Measurements from ENCODE around the gene LMAN1. TPM values are rescaled to one million over a fixed set of nuclear protein-coding genes. Genes with fewer than 3 reads are reported as not detected.
A peak's percentile ranks its signal among the peaks of the same experiment; 100 is the strongest.

The LMAN1 gene
- total and polyA plus RNA-seq, 2 experiments from 2014 or later: 111 to 134 TPM

DNA sequence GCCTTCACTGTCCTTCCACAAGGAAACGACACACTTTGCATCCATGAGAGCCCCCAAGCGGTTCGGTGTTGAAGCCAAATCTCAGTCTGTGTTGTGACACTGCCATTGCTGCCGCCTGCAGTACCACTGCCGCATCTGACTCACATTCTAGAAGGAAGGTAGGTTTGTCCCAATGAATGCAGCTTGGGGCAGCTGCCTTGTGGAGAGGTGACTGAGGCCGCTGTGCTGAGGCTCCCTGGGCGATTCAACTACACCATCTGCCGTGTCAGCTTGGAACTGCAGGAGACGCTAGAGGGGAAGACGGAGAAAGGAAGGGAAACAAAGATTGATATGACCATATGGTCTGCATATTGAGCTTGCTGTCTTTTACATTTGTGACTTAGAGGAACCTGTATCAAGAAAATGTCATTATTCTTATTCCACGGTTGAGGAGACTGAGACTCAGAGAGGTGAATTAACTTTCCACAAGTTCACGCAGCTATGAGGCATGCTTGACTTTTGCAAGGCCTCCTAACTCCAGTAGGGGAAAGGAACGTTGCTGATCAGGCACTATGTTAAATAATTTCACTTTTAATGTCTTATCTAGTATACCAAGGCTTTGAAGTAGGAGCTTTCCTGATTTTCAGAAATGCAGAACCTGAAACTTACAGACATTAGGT lies 43.5 kb upstream of the LMAN1 start:
- no peaks in the 10 kb centered on the region for H3K4me1 ChIP-seq (ENCODE audit: insufficient read depth)
- H3K27ac Mint-ChIP-seq: no peak overlapping the region
- no peaks in the 10 kb centered on the region for H3F3A ChIP-seq (replicated peaks; ENCODE audit: low read depth)
- H3K27me3 ChIP-seq (ENCODE audit: insufficient read depth): no peaks in the 10 kb centered on the region
- no peaks in the 10 kb centered on the region for H3K79me2 ChIP-seq (replicated peaks; ENCODE audit: insufficient read depth)
- no peaks in the 10 kb centered on the region for H3K36me3 ChIP-seq (ENCODE audit: insufficient read depth)
- peaks cover 3% of the 10 kb centered on the region; the same call in 1 of the 3 replicates for H3K9me3 Mint-ChIP-seq
- no peaks in the 10 kb centered on the region for H3K36me3 Mint-ChIP-seq (ENCODE audit: low read depth)
- no peaks in the 10 kb centered on the region for H3K9me2 ChIP-seq (ENCODE audit: insufficient read depth)
- H2AFZ ChIP-seq: no peak overlapping the region
- no peak overlapping the region for H3K27ac ChIP-seq (ENCODE audit: low read depth)
- no peaks in the 10 kb centered on the region for H3K27me3 Mint-ChIP-seq (ENCODE audit: insufficient read depth, low read depth, poor library complexity)
- no peaks in the 10 kb centered on the region for H4K20me1 ChIP-seq (replicated peaks; ENCODE audit: insufficient read depth)
- H3K4me1 Mint-ChIP-seq: no peaks in the 10 kb centered on the region; the same call in 2 of the 3 replicates
- H3K4me3 Mint-ChIP-seq: no peak overlapping the region
- DNase-seq (ENCODE audit: low spot score) (peak; percentile 97), ATAC-seq (peak; percentile 100)
- 0 out of 2 replicates have a peak, but pooled peaks have one; percentile 31 for TF ChIP-seq CREB1 (CRISPR knock-in tag; IDR thresholded peaks at IDR 0.05; ENCODE audit: low read depth)
- TF ChIP-seq, protein P1, sequence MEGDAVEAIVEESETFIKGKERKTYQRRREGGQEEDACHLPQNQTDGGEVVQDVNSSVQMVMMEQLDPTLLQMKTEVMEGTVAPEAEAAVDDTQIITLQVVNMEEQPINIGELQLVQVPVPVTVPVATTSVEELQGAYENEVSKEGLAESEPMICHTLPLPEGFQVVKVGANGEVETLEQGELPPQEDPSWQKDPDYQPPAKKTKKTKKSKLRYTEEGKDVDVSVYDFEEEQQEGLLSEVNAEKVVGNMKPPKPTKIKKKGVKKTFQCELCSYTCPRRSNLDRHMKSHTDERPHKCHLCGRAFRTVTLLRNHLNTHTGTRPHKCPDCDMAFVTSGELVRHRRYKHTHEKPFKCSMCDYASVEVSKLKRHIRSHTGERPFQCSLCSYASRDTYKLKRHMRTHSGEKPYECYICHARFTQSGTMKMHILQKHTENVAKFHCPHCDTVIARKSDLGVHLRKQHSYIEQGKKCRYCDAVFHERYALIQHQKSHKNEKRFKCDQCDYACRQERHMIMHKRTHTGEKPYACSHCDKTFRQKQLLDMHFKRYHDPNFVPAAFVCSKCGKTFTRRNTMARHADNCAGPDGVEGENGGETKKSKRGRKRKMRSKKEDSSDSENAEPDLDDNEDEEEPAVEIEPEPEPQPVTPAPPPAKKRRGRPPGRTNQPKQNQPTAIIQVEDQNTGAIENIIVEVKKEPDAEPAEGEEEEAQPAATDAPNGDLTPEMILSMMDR (conservative IDR thresholded peaks at IDR 0.05; ENCODE audit: low read depth in 2 of 2): peak; percentile 93 to 94
- TF ChIP-seq NANOG (IDR thresholded peaks at IDR 0.05; ENCODE audit: borderline replicate concordance): no peak
- no peak overlapping the region for H3K4me2 ChIP-seq
- no peak overlapping the region for H3K4me3 ChIP-seq

DNA sequence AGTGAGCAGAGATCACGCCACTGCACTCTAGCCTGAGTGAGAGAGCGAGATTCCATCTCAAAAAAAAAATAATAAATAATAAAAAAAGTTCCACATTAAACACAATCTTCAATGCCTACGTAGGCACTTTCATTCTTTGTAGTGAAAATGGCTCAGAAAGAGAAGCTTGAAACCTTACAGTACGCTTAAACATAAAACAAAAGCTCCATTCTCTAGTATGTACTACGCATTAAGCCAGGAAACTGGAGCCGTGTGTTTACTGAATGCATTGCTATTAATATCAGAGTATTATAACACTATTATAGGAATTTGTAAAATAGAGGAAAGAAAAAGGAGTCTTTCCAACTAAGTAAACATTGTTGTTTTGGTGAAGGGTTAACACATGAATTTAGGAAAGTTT lies 41.3 kb upstream of the LMAN1 start:
- Mint-ChIP-seq H3K27ac (no peak overlapping the region), H3K36me3 (ENCODE audit: low read depth) (no peaks in the 10 kb centered on the region), H3K27me3 (ENCODE audit: insufficient read depth, low read depth, poor library complexity) (peaks cover 2% of the 10 kb centered on the region), H3K9me3 (peaks cover 3% of the 10 kb centered on the region; the same call in 1 of the 3 replicates), H3K4me1 (peaks cover 4% of the 10 kb centered on the region; the same call in 2 of the 3 replicates), H3K4me3 (no peak overlapping the region)
- H3K4me3 ChIP-seq: no peak overlapping the region
- H2AFZ ChIP-seq: no peak overlapping the region
- H3K27ac ChIP-seq (ENCODE audit: low read depth): no peak overlapping the region
- no peaks in the 10 kb centered on the region for H3F3A ChIP-seq (replicated peaks; ENCODE audit: low read depth)
- no peaks in the 10 kb centered on the region for H3K9me2 ChIP-seq (ENCODE audit: insufficient read depth)
- H4K20me1 ChIP-seq (replicated peaks; ENCODE audit: insufficient read depth): no peaks in the 10 kb centered on the region
- no peak for ATAC-seq
- DNase-seq (ENCODE audit: low spot score): no peak
- H3K4me1 ChIP-seq (ENCODE audit: insufficient read depth): no peaks in the 10 kb centered on the region
- H3K4me2 ChIP-seq: no peak overlapping the region
- no peaks in the 10 kb centered on the region for H3K27me3 ChIP-seq (ENCODE audit: insufficient read depth)
- no peaks in the 10 kb centered on the region for H3K36me3 ChIP-seq (ENCODE audit: insufficient read depth)
- H3K79me2 ChIP-seq (replicated peaks; ENCODE audit: insufficient read depth): no peaks in the 10 kb centered on the region
- TF ChIP-seq JUNB (IDR thresholded peaks at IDR 0.05; ENCODE audit: unreplicated experiment): no peak

DNA sequence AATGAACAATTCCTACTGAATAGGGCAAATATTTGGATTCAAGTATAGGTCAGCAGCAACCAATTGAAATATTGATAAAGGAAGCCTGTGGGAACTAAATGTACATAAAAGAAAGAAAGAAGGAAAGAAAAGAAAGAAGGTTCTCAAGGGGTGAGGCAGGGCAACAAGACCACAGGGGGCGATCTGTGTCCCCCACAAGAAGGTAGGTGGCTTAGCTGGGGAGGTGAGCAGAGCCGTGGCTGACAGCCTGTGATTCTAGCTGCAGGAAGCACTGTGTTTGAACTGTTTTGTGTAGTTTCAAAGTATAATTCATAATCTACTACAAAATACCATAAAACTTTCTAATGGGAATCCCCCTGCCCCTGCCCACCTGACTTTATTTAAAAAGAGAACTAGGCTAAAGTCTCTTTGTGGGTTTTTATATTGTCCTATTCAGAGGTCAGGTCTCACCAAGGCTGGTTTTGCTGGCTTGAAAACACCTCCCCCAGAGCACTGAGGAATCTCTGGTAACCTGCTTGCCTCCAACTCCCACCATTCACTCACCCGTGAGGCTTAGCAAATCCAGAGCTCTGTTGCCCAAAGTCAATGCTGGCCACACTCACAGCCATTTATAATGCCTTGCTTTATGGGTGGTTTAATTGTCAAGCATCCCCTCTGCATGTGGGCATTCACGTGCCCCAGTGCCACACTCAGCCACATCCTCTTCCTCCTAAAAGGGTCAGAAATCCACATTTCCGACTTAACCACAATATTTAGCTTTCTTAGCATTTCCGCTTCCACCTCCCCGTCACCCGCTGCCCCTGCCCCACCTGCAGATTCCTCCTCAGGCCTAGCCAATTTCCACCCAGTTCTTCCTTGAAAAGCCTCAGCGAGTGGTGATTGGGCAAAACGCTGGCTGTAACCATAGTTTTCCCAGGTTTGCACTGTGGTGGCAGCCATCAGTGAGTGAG lies 36.4 kb upstream of the LMAN1 start:
- H3K27ac Mint-ChIP-seq: no peak overlapping the region
- Histone ChIP-seq H2AFZ (peak overlapping the region; percentile 76), H3K4me2 (no peak overlapping the region), H3K79me2 (replicated peaks; ENCODE audit: insufficient read depth) (no peaks in the 10 kb centered on the region), H3F3A (replicated peaks; ENCODE audit: low read depth) (no peaks in the 10 kb centered on the region), H3K27me3 (ENCODE audit: insufficient read depth) (no peaks in the 10 kb centered on the region), H4K20me1 (replicated peaks; ENCODE audit: insufficient read depth) (no peaks in the 10 kb centered on the region), H3K4me1 (ENCODE audit: insufficient read depth) (peaks cover 5% of the 10 kb centered on the region; the same call in 1 of the 2 replicates), H3K4me3 (no peak overlapping the region), H3K36me3 (ENCODE audit: insufficient read depth) (no peaks in the 10 kb centered on the region), H3K9me2 (ENCODE audit: insufficient read depth) (no peaks in the 10 kb centered on the region), H3K27ac (ENCODE audit: low read depth) (no peak overlapping the region)
- H3K27me3 Mint-ChIP-seq (ENCODE audit: insufficient read depth, low read depth, poor library complexity): peaks cover 2% of the 10 kb centered on the region
- peak; percentile 67 for ATAC-seq
- peak; percentile 33 for DNase-seq (ENCODE audit: low spot score)
- no peak overlapping the region for H3K4me3 Mint-ChIP-seq
- no peaks in the 10 kb centered on the region for H3K9me3 Mint-ChIP-seq
- H3K36me3 Mint-ChIP-seq (ENCODE audit: low read depth): no peaks in the 10 kb centered on the region
- H3K4me1 Mint-ChIP-seq: peaks cover 21% of the 10 kb centered on the region
- TF ChIP-seq, protein P2, sequence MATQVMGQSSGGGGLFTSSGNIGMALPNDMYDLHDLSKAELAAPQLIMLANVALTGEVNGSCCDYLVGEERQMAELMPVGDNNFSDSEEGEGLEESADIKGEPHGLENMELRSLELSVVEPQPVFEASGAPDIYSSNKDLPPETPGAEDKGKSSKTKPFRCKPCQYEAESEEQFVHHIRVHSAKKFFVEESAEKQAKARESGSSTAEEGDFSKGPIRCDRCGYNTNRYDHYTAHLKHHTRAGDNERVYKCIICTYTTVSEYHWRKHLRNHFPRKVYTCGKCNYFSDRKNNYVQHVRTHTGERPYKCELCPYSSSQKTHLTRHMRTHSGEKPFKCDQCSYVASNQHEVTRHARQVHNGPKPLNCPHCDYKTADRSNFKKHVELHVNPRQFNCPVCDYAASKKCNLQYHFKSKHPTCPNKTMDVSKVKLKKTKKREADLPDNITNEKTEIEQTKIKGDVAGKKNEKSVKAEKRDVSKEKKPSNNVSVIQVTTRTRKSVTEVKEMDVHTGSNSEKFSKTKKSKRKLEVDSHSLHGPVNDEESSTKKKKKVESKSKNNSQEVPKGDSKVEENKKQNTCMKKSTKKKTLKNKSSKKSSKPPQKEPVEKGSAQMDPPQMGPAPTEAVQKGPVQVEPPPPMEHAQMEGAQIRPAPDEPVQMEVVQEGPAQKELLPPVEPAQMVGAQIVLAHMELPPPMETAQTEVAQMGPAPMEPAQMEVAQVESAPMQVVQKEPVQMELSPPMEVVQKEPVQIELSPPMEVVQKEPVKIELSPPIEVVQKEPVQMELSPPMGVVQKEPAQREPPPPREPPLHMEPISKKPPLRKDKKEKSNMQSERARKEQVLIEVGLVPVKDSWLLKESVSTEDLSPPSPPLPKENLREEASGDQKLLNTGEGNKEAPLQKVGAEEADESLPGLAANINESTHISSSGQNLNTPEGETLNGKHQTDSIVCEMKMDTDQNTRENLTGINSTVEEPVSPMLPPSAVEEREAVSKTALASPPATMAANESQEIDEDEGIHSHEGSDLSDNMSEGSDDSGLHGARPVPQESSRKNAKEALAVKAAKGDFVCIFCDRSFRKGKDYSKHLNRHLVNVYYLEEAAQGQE (IDR thresholded peaks at IDR 0.05; ENCODE audit: unreplicated experiment): no peak
- TF ChIP-seq CREB1 (CRISPR knock-in tag; IDR thresholded peaks at IDR 0.05; ENCODE audit: low read depth) (no peak), EZH2phosphoT487 (IDR thresholded peaks at IDR 0.05; ENCODE audit: unreplicated experiment) (no peak), STAT1 (IDR thresholded peaks at IDR 0.05; ENCODE audit: unreplicated experiment) (no peak)
